ENCODE measurements around the gene GPAM. TPM values are rescaled to one million over a fixed set of nuclear protein-coding genes. Genes with fewer than 3 reads are reported as not detected.

GPAM gene
- total RNA-seq, 2 donors from 2014 or later = 18.5 to 21.3 TPM

GRCh38 chr10:112210666-112211065 is 27.1 kb upstream of the GPAM start:
- Mint-ChIP-seq H3K27me3 (ENCODE audit: insufficient read depth) (peaks cover 3% of the 10 kb centered on the region), H3K4me3 (no peak overlapping the region), H3K27ac (no peak overlapping the region), H3K4me1 (peaks cover 13% of the 10 kb centered on the region), H3K9me3 (no peaks in the 10 kb centered on the region), H3K36me3 (ENCODE audit: low read depth) (no peaks in the 10 kb centered on the region)
- no peaks in the 10 kb centered on the region for H3K36me3 ChIP-seq (ENCODE audit: control insufficient read depth, insufficient read depth, low read length)
- peak overlapping the region; percentile 76 for H3K27ac ChIP-seq (ENCODE audit: low read depth, low read length)
- no peaks in the 10 kb centered on the region for H3K4me1 ChIP-seq (ENCODE audit: control insufficient read depth, insufficient read depth, low read length)
- no peak overlapping the region for H3K9ac ChIP-seq (ENCODE audit: extremely low read depth, low read length, poor library complexity, severe bottlenecking)
- no peaks in the 10 kb centered on the region for H3K9me3 ChIP-seq (ENCODE audit: control insufficient read depth, low read length)
- WGBS, 2 experiments (ENCODE audit: insufficient coverage in 1 of 2, insufficient read length in 1 of 2) = 89% methylated on average over 4 of the region's 4 CpGs; no CpG with 5 or more reads in 1 of the 2 experiments
- H3K4me3 ChIP-seq (ENCODE audit: low read length) = no peak overlapping the region
- no peak for DNase-seq
- TF ChIP-seq, protein P1, sequence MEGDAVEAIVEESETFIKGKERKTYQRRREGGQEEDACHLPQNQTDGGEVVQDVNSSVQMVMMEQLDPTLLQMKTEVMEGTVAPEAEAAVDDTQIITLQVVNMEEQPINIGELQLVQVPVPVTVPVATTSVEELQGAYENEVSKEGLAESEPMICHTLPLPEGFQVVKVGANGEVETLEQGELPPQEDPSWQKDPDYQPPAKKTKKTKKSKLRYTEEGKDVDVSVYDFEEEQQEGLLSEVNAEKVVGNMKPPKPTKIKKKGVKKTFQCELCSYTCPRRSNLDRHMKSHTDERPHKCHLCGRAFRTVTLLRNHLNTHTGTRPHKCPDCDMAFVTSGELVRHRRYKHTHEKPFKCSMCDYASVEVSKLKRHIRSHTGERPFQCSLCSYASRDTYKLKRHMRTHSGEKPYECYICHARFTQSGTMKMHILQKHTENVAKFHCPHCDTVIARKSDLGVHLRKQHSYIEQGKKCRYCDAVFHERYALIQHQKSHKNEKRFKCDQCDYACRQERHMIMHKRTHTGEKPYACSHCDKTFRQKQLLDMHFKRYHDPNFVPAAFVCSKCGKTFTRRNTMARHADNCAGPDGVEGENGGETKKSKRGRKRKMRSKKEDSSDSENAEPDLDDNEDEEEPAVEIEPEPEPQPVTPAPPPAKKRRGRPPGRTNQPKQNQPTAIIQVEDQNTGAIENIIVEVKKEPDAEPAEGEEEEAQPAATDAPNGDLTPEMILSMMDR (conservative IDR thresholded peaks at IDR 0.05) = no peak
- no peaks in the 10 kb centered on the region for H3K27me3 ChIP-seq (ENCODE audit: control insufficient read depth, insufficient read depth, low read length, poor library complexity, severe bottlenecking)

GRCh38 chr10:112209684-112210131 is 26.1 kb upstream of the GPAM start:
- no peak for DNase-seq
- H3K9me3 ChIP-seq (ENCODE audit: control insufficient read depth, low read length) = no peaks in the 10 kb centered on the region
- H3K4me3 ChIP-seq (ENCODE audit: low read length) = no peak overlapping the region
- H3K27me3 ChIP-seq (ENCODE audit: control insufficient read depth, insufficient read depth, low read length, poor library complexity, severe bottlenecking) = no peaks in the 10 kb centered on the region
- Mint-ChIP-seq H3K4me1 (peaks cover 4% of the 10 kb centered on the region), H3K4me3 (no peak overlapping the region), H3K27me3 (ENCODE audit: insufficient read depth) (peaks cover 3% of the 10 kb centered on the region), H3K27ac (no peak overlapping the region), H3K9me3 (no peaks in the 10 kb centered on the region), H3K36me3 (ENCODE audit: low read depth) (no peaks in the 10 kb centered on the region)
- WGBS, 2 experiments (ENCODE audit: insufficient coverage in 1 of 2, insufficient read length in 1 of 2) = 88 to 90% methylated on average over 2 to 7 of the region's 7 CpGs
- TF ChIP-seq, protein P1 (conservative IDR thresholded peaks at IDR 0.05) = no peak
- H3K36me3 ChIP-seq (ENCODE audit: control insufficient read depth, insufficient read depth, low read length) = no peaks in the 10 kb centered on the region
- no peak overlapping the region for H3K9ac ChIP-seq (ENCODE audit: extremely low read depth, low read length, poor library complexity, severe bottlenecking)
- peak overlapping the region; percentile 76 for H3K27ac ChIP-seq (ENCODE audit: low read depth, low read length)
- no peaks in the 10 kb centered on the region for H3K4me1 ChIP-seq (ENCODE audit: control insufficient read depth, insufficient read depth, low read length)

DNA sequence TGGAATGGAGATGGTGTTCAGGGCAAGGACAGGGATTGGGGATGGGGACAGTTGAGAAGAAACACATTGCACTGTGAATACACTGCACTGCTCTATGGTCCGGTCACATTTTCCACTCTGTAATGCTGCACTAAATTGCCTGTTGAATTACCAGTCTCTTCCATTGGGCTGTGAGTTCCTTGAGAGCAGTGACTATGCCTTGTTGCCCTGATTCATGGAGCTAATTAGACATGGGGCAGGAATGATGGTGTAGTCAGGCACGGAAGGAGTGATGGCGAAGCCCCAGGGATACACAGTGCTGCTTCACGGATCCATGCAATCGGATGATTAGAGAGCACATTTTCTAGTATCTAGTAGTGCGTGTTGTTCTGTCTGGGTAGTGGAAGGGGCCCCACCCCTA is 25.4 kb upstream of the GPAM start:
- Histone ChIP-seq H3K27me3 (ENCODE audit: control insufficient read depth, insufficient read depth, low read length, poor library complexity, severe bottlenecking) (no peaks in the 10 kb centered on the region), H3K4me1 (ENCODE audit: control insufficient read depth, insufficient read depth, low read length) (no peaks in the 10 kb centered on the region), H3K9ac (ENCODE audit: extremely low read depth, low read length, poor library complexity, severe bottlenecking) (no peak overlapping the region), H3K27ac (ENCODE audit: low read depth, low read length) (peak overlapping the region; percentile 76), H3K9me3 (ENCODE audit: control insufficient read depth, low read length) (no peaks in the 10 kb centered on the region), H3K36me3 (ENCODE audit: control insufficient read depth, insufficient read depth, low read length) (no peaks in the 10 kb centered on the region), H3K4me3 (ENCODE audit: low read length) (no peak overlapping the region)
- Mint-ChIP-seq H3K4me1 (peaks cover 4% of the 10 kb centered on the region), H3K36me3 (ENCODE audit: low read depth) (no peaks in the 10 kb centered on the region), H3K9me3 (no peaks in the 10 kb centered on the region), H3K27ac (no peak overlapping the region), H3K27me3 (ENCODE audit: insufficient read depth) (peaks cover 5% of the 10 kb centered on the region), H3K4me3 (no peak overlapping the region)
- 91 to 94% methylated on average over 4 to 6 of the region's 6 CpGs for WGBS, 2 experiments (ENCODE audit: insufficient coverage in 1 of 2, insufficient read length in 1 of 2)
- no peak for DNase-seq
- TF ChIP-seq, protein P1 (conservative IDR thresholded peaks at IDR 0.05) = no peak

Measured in endodermal cell (in vitro differentiated cells).